ENCODE results near the gene AKNAD1. TPM values are rescaled to one million over a fixed set of nuclear protein-coding genes. Genes with fewer than 3 reads are reported as not detected.

Gene AKNAD1
- total RNA-seq, 1 donor = 0.27 TPM

GRCh38 chr1:108831225-108831624 lies 25.7 kb downstream of the AKNAD1 start:
- no peak overlapping the region for H3K4me3 ChIP-seq (ENCODE audit: low read depth, low read length)
- TF ChIP-seq CTCF (IDR thresholded peaks at IDR 0.05; ENCODE audit: insufficient read depth, low read length) = no peak
- peak; percentile 77 for DNase-seq (ENCODE audit: low read depth)

GRCh38 chr1:108830119-108831008 lies 26.5 kb downstream of the AKNAD1 start:
- DNase-seq (ENCODE audit: low read depth) = peak; percentile 93
- TF ChIP-seq CTCF (IDR thresholded peaks at IDR 0.05; ENCODE audit: insufficient read depth, low read length) = no peak
- peak overlapping the region; percentile 47 for H3K4me3 ChIP-seq (ENCODE audit: low read depth, low read length)

- DNase-seq (ENCODE audit: low read depth) = no peak
- TF ChIP-seq CTCF (IDR thresholded peaks at IDR 0.05; ENCODE audit: insufficient read depth, low read length) = no peak
- no peak overlapping the region for H3K4me3 ChIP-seq (ENCODE audit: low read depth, low read length)
Measured at GRCh38 chr1:108829498-108829916, 27.4 kb downstream of the AKNAD1 start.

- DNase-seq (ENCODE audit: low read depth) = peak; percentile 87
- H3K4me3 ChIP-seq (ENCODE audit: low read depth, low read length) = peak overlapping the region; percentile 40
- TF ChIP-seq CTCF (IDR thresholded peaks at IDR 0.05; ENCODE audit: insufficient read depth, low read length) = peak; percentile 71
Measured at GRCh38 chr1:108828074-108828961, 28.6 kb downstream of the AKNAD1 start.

- H3K4me3 ChIP-seq (ENCODE audit: low read depth, low read length) = no peak overlapping the region
- no peak for TF ChIP-seq CTCF (IDR thresholded peaks at IDR 0.05; ENCODE audit: insufficient read depth, low read length)
- DNase-seq (ENCODE audit: low read depth) = no peak
Measured at GRCh38 chr1:108826081-108826635, 30.7 kb downstream of the AKNAD1 start.

GRCh38 chr1:108824051-108824450 lies 32.8 kb downstream of the AKNAD1 start:
- no peak for TF ChIP-seq CTCF (IDR thresholded peaks at IDR 0.05; ENCODE audit: insufficient read depth, low read length)
- no peak for DNase-seq (ENCODE audit: low read depth)
- H3K4me3 ChIP-seq (ENCODE audit: low read depth, low read length) = no peak overlapping the region

All from fibroblast of the aortic adventitia (primary cell).